ENCODE measurements around the gene AK2.
"Not testable (repeated sequence)": the region's sequence is repeated elsewhere in the genome, so short reads cannot be mapped to it uniquely, and the experiment has no call there.

Gene AK2

GRCh38 chr1:33065301-33065700 lies 28.6 kb upstream of the AK2 start:
- no peak for TF ChIP-seq CTCF (IDR thresholded peaks at IDR 0.05; ENCODE audit: low read depth, low read length, missing control alignments)
- no peak for DNase-seq (ENCODE audit: low read depth)
- no peak overlapping the region for H3K4me3 ChIP-seq (ENCODE audit: low read depth, low read length)
- in situ Hi-C loops (cut with HindIII; ENCODE audit: low sequenced_read_pairs) = no loop called here

GRCh38 chr1:33064284-33064683 lies 27.6 kb upstream of the AK2 start:
- in situ Hi-C loops (cut with HindIII; ENCODE audit: low sequenced_read_pairs); DNase-seq (ENCODE audit: low read depth); H3K4me3 ChIP-seq (ENCODE audit: low read depth, low read length): not testable (repeated sequence)

- no peak overlapping the region for H3K4me3 ChIP-seq (ENCODE audit: low read depth, low read length)
- DNase-seq (ENCODE audit: low read depth) = no peak
- no peak for TF ChIP-seq CTCF (IDR thresholded peaks at IDR 0.05; ENCODE audit: low read depth, low read length, missing control alignments)
- in situ Hi-C loops (cut with HindIII; ENCODE audit: low sequenced_read_pairs) = no loop called here
These were observed 25.2 kb upstream of the AK2 start for GRCh38 chr1:33061834-33062233.

- in situ Hi-C loops (cut with HindIII; ENCODE audit: low sequenced_read_pairs) = no loop called here
- H3K4me3 ChIP-seq (ENCODE audit: low read depth, low read length) = no peak overlapping the region
- no peak for TF ChIP-seq CTCF (IDR thresholded peaks at IDR 0.05; ENCODE audit: low read depth, low read length, missing control alignments)
- DNase-seq (ENCODE audit: low read depth) = peak; percentile 96
These were observed 23.9 kb upstream of the AK2 start for GRCh38 chr1:33060579-33061083.

GRCh38 chr1:33057095-33057494 lies 20.4 kb upstream of the AK2 start:
- no peak overlapping the region for H3K4me3 ChIP-seq (ENCODE audit: low read depth, low read length)
- DNase-seq (ENCODE audit: low read depth) = no peak
- no peak for TF ChIP-seq CTCF (IDR thresholded peaks at IDR 0.05; ENCODE audit: low read depth, low read length, missing control alignments)
- in situ Hi-C loops (cut with HindIII; ENCODE audit: low sequenced_read_pairs) = no loop called here

GRCh38 chr1:33056426-33056825 lies 19.7 kb upstream of the AK2 start:
- DNase-seq (ENCODE audit: low read depth) = no peak
- no peak overlapping the region for H3K4me3 ChIP-seq (ENCODE audit: low read depth, low read length)
- TF ChIP-seq CTCF (IDR thresholded peaks at IDR 0.05; ENCODE audit: low read depth, low read length, missing control alignments) = no peak
- in situ Hi-C loops (cut with HindIII; ENCODE audit: low sequenced_read_pairs) = no loop called here

- peak; percentile 83 for TF ChIP-seq CTCF (IDR thresholded peaks at IDR 0.05; ENCODE audit: low read depth, low read length, missing control alignments)
- in situ Hi-C loops (cut with HindIII; ENCODE audit: low sequenced_read_pairs) = no loop called here
- peak; percentile 67 for DNase-seq (ENCODE audit: low read depth)
- H3K4me3 ChIP-seq (ENCODE audit: low read depth, low read length) = no peak overlapping the region
These were observed 18.7 kb upstream of the AK2 start for GRCh38 chr1:33055210-33056008.

All from astrocyte of the cerebellum (primary cell).